Activated naive CD8-positive, alpha-beta T cell (primary cell): ENCODE data around the gene INSYN1.

Experiments used
- H3K27ac Mint-ChIP-seq: one replicate; pipeline ENCODE4 v1.8.0; 2021; ENCODE audit warnings: mixed read lengths
- H3K27me3 Mint-ChIP-seq: one replicate; pipeline ENCODE4 v1.8.0; 2021; ENCODE audit warnings: mixed read lengths
- H3K36me3 Mint-ChIP-seq: one replicate; pipeline ENCODE4 v1.8.0; 2021; ENCODE audit warnings: mixed read lengths
- H3K4me1 Mint-ChIP-seq: one replicate; pipeline ENCODE4 v1.8.0; 2021; ENCODE audit warnings: low read depth, mixed read lengths
- H3K4me3 Mint-ChIP-seq: one replicate; pipeline ENCODE4 v1.8.0; 2021; ENCODE audit warnings: mild to moderate bottlenecking, mixed read lengths
- H3K9me3 Mint-ChIP-seq: one replicate; pipeline ENCODE4 v1.8.0; 2021; ENCODE audit warnings: low read depth, mixed read lengths

The INSYN1 gene

GRCh38 chr15:73700041-73700842 lies 52.9 kb downstream of the INSYN1 start:
- H3K36me3 Mint-ChIP-seq, result no peaks in the 10 kb centered on the region
- no peak overlapping the region for H3K27ac Mint-ChIP-seq
- H3K9me3 Mint-ChIP-seq, result no peaks in the 10 kb centered on the region
- H3K4me1 Mint-ChIP-seq, result peaks cover 18% of the 10 kb centered on the region
- peaks cover 28% of the 10 kb centered on the region for H3K27me3 Mint-ChIP-seq
- no peak overlapping the region for H3K4me3 Mint-ChIP-seq

GRCh38 chr15:73699249-73700040 lies 53.7 kb downstream of the INSYN1 start:
- no peaks in the 10 kb centered on the region for H3K9me3 Mint-ChIP-seq
- no peak overlapping the region for H3K27ac Mint-ChIP-seq
- no peak overlapping the region for H3K4me3 Mint-ChIP-seq
- H3K36me3 Mint-ChIP-seq, result no peaks in the 10 kb centered on the region
- H3K27me3 Mint-ChIP-seq, result peaks cover 25% of the 10 kb centered on the region
- H3K4me1 Mint-ChIP-seq, result peaks cover 17% of the 10 kb centered on the region

GRCh38 chr15:73697033-73697467 lies 56.1 kb downstream of the INSYN1 start:
- Mint-ChIP-seq H3K4me3 (peak overlapping the region; percentile 44), H3K36me3 (no peaks in the 10 kb centered on the region), H3K27me3 (peaks cover 34% of the 10 kb centered on the region), H3K27ac (no peak overlapping the region), H3K4me1 (peaks cover 17% of the 10 kb centered on the region), H3K9me3 (no peaks in the 10 kb centered on the region)

GRCh38 chr15:73696641-73697001 lies 56.5 kb downstream of the INSYN1 start:
- H3K9me3 Mint-ChIP-seq, result no peaks in the 10 kb centered on the region
- H3K36me3 Mint-ChIP-seq, result no peaks in the 10 kb centered on the region

GRCh38 chr15:73695773-73696640 lies 57.1 kb downstream of the INSYN1 start:
- H3K4me1 Mint-ChIP-seq, result peaks cover 17% of the 10 kb centered on the region
- H3K27me3 Mint-ChIP-seq, result peaks cover 29% of the 10 kb centered on the region
- no peaks in the 10 kb centered on the region for H3K36me3 Mint-ChIP-seq
- peak overlapping the region; percentile 44 for H3K4me3 Mint-ChIP-seq
- H3K27ac Mint-ChIP-seq, result no peak overlapping the region
- H3K9me3 Mint-ChIP-seq, result no peaks in the 10 kb centered on the region

More at GRCh38 chr15:73696641-73697001, 56.5 kb downstream of the INSYN1 start:
- Mint-ChIP-seq H3K4me3 (peak overlapping the region; percentile 44), H3K27ac (no peak overlapping the region), H3K4me1 (peaks cover 17% of the 10 kb centered on the region), H3K27me3 (peaks cover 33% of the 10 kb centered on the region)

GRCh38 chr15:73694419-73694818 lies 58.7 kb downstream of the INSYN1 start:
- H3K27ac Mint-ChIP-seq, result no peak overlapping the region
- H3K4me1 Mint-ChIP-seq, result peaks cover 16% of the 10 kb centered on the region
- no peaks in the 10 kb centered on the region for H3K9me3 Mint-ChIP-seq
- no peaks in the 10 kb centered on the region for H3K36me3 Mint-ChIP-seq
- no peak overlapping the region for H3K4me3 Mint-ChIP-seq
- H3K27me3 Mint-ChIP-seq, result peaks cover 21% of the 10 kb centered on the region

GRCh38 chr15:73691396-73691795 lies 61.8 kb downstream of the INSYN1 start:
- Mint-ChIP-seq H3K4me1 (no peaks in the 10 kb centered on the region), H3K27ac (no peak overlapping the region), H3K36me3 (no peaks in the 10 kb centered on the region), H3K9me3 (no peaks in the 10 kb centered on the region), H3K4me3 (no peak overlapping the region), H3K27me3 (peaks cover 27% of the 10 kb centered on the region)

- H3K27ac Mint-ChIP-seq, result no peak overlapping the region
- H3K9me3 Mint-ChIP-seq, result no peaks in the 10 kb centered on the region
- H3K27me3 Mint-ChIP-seq, result peaks cover 30% of the 10 kb centered on the region
- no peak overlapping the region for H3K4me3 Mint-ChIP-seq
- peaks cover 13% of the 10 kb centered on the region for H3K4me1 Mint-ChIP-seq
- no peaks in the 10 kb centered on the region for H3K36me3 Mint-ChIP-seq
Measured at GRCh38 chr15:73688455-73688854, 64.7 kb downstream of the INSYN1 start.

GRCh38 chr15:73687351-73687750 lies 65.8 kb downstream of the INSYN1 start:
- H3K27ac Mint-ChIP-seq, result no peak overlapping the region
- H3K27me3 Mint-ChIP-seq, result peaks cover 31% of the 10 kb centered on the region
- H3K4me1 Mint-ChIP-seq, result peaks cover 17% of the 10 kb centered on the region
- H3K4me3 Mint-ChIP-seq, result no peak overlapping the region
- no peaks in the 10 kb centered on the region for H3K9me3 Mint-ChIP-seq
- no peaks in the 10 kb centered on the region for H3K36me3 Mint-ChIP-seq

GRCh38 chr15:73686781-73687256 lies 66.3 kb downstream of the INSYN1 start:
- H3K36me3 Mint-ChIP-seq, result no peaks in the 10 kb centered on the region
- no peak overlapping the region for H3K4me3 Mint-ChIP-seq
- H3K4me1 Mint-ChIP-seq, result peaks cover 19% of the 10 kb centered on the region
- peaks cover 35% of the 10 kb centered on the region for H3K27me3 Mint-ChIP-seq
- H3K9me3 Mint-ChIP-seq, result no peaks in the 10 kb centered on the region
- no peak overlapping the region for H3K27ac Mint-ChIP-seq

- peak overlapping the region; percentile 5 for H3K4me3 Mint-ChIP-seq
- peaks cover 23% of the 10 kb centered on the region for H3K4me1 Mint-ChIP-seq
- H3K9me3 Mint-ChIP-seq, result no peaks in the 10 kb centered on the region
- H3K27me3 Mint-ChIP-seq, result peaks cover 38% of the 10 kb centered on the region
- H3K36me3 Mint-ChIP-seq, result no peaks in the 10 kb centered on the region
- no peak overlapping the region for H3K27ac Mint-ChIP-seq
Measured at GRCh38 chr15:73685981-73686380, 67.2 kb downstream of the INSYN1 start.
